GM04503 (cell line): ENCODE measurements around the gene SPATA45.

Experiments
- DNase-seq: peaks from one replicate; pipeline ENCODE4 v3.0.0-alpha.2; 2012; ENCODE audit warnings: low read depth

Gene SPATA45

DNA sequence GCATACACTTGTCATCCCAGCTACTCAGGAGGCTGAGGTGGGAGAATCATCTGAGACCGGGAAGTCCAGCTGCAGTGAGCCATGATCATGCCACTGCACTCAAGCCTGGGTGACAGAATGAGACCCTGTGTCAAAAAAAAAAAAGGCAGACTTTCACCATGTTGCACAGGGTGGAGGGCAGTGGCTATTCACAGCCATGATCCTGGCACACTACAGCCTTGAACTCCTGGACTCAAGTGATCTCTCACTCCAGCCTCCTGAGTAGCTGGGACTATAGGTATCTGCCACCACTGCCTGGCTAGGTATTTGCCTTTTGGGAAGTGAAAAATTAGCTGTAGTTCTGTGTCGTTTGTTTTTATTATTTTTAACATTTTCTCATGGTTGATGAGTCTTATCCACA, 19.1 kb downstream of the SPATA45 start:
- DNase-seq = no peak

DNA sequence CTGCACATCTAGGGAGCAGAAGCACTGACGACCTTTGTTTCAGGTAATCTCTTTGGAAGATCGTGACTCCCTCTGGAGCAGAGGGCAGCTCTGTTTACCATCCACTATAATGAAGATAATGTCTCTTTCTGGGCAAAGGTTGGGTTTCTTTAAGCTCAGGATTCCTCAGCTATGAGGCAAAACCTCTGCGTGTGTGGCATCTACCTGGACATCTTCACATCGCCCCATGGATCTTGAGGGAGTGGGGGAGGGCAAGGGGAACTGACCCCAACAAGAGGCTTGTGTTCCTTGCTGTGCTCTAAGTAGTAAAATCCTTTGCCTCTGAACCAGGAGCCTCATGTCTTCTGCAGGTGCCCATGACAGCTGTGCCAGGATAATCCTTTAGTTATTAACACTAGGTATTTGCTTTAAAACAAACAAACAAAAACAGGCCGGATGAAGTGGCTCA, 19.6 kb downstream of the SPATA45 start:
- no peak for DNase-seq

DNA sequence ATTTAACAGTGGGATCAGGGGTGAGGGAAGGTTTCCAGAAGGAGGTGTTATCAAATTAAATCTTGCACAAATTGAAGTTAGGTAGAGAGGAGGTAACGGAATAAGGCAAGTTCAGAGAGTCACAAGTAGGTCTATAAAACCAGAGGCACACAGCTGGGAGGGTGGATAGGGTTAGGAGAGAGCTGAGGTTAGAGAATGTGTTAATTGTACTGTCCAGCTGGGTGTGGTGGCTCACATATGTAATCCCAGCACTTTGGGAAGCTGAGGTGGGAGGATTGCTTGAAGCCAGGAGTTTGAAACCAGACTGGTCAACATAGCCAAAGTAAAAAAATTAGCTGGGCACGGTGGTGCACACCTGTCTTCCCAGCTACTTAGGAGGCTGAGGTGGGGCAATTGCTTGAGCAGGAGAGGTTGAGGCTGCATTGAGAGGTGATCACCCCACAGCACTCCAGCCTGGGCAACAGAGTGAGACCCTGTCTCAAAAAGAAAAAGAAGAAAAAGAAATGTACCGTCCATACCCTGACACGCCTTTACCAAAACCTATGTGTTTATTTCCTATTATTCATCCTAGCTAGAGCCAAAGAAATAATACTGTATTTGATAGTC, 20.2 kb downstream of the SPATA45 start:
- DNase-seq = no peak

DNA sequence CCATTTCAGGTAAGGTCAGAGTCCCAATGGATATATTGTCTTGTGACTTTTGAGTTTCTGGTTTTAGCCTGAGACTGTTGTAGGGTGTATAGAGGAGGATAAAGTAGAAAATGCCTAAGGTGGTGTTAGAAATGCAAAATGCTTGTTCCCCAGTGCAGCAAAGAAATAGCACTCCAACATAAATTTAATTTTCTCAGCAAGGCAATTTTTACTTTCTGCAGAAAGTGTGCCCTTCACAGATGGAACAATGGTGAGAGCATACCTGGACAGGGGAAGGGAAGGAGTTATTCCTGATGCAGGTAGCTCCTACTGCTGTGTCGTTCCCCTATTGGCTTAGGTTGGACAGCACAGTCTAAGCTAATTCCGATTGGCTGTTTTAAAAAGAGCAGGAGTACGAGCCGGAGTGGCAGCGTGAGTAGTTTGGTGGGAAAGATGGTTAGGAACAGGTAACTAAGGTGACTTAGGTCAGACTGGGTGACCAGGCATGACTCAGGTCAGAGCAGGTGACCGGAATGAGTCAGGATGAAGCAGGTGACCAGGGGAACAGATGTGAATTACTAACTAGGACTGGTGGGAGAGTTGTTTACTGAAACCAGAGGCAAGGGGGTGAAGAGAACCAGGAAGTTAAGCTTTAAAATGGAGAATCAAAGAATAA, 21.5 kb downstream of the SPATA45 start:
- no peak for DNase-seq

DNA sequence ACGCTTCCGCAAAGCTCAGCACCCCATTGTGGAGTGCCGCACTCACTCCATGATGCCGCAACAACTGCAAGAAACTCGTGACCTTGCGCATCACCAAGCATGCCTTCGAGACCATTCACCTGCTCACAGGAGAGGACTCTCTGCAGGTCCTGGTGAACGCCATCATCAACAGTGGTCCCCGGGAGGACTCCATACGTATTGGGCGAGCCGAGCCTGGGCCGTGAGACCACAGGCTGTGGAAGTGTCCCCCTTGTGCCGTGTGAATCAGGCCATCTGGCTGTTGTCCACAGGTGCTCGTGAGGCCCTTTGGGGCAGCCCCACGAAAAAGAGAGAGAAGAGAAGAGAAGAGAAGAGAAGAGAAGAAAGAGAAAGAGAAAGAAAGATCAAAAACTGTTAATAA, 23.2 kb downstream of the SPATA45 start:
- DNase-seq = no peak

DNA sequence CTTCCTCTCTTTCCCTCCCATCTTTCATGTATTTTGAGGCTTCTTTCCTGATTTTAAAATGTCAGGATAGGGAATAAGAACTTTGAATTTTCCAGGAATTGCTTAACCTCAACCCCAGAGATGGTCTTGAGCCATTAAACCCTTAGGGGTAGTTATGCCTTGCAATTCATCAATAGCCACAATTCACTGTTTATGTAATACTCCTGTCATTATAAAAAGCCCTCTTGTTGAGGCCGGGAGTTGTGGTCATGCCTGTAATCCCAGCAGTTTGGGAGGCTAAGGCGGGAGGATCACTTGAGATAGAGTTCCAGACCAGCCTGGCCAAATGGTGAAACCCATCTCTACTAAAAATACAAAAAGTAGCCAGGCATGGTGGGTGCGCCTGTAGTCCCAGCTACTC, 24.5 kb downstream of the SPATA45 start:
- no peak for DNase-seq

DNA sequence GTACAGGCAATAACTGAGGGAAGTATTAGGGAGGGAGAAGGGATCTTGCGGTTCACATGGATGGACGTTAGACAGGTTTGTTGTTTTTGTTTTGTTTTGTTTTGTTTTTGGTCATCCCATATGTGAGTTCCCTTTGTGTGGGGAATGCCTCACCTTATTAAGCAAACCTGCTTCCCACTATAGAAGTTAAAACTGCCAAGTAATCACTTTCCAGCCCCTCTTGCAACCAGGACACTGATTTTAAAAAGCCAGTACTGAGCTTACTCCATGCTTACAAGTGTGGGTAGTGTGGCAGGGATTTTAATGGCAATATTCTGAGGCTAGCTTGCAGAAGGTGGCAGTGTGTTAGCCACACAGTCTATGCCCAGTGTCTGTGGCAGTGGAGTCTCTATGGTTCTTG, 26.5 kb downstream of the SPATA45 start:
- DNase-seq = no peak

DNA sequence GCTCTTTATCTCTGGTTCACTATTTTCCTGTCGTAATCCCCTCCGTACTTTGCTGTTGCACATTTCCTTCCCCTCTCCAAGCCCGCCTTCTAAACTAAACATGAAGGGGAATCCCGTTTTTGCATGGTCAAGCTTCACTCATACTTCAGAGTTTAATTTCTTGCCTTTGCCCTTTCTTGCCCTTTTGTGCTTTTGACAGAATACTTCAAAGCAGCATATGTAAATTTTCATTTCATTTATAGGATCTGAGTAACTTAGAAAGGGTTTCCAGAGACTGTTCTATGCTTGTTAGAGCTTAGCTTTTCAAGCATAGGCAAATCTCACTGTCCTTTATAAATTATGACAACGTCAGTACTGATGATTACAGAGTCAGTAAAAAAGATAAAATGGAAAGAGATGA, 27.7 kb downstream of the SPATA45 start:
- no peak for DNase-seq

DNA sequence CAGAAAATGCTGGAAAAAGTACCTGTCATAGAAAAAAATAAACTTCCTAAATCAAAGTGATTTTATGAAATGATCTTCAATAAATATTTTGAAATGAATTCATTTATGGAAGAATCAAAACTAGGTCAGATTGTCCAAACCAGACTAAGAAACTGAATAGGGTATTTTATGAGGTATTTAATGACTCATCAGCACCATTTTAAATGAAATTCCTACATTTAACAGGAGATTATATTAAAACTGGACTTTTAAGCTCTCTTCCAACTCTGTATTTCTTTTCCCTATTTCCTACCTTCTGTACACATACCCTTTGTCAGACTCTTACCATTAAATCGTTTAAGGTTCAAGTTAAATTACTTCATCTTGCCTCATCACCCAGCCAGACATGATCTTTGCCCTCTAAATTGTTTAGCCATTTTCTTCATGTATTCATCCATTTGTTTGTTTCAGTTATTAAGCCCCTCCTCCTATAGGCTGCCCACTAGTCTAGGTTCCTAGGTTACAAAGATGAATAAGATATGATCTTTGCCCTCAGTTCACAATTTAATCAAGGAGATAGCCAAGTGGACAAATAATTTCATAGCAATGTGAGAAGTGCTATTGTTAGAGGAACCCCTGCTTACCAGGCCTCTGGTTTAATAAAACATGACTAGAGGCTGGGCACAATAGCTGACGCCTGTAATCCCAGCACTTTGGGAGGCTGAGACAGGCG, 30.7 kb downstream of the SPATA45 start:
- DNase-seq = no peak

DNA sequence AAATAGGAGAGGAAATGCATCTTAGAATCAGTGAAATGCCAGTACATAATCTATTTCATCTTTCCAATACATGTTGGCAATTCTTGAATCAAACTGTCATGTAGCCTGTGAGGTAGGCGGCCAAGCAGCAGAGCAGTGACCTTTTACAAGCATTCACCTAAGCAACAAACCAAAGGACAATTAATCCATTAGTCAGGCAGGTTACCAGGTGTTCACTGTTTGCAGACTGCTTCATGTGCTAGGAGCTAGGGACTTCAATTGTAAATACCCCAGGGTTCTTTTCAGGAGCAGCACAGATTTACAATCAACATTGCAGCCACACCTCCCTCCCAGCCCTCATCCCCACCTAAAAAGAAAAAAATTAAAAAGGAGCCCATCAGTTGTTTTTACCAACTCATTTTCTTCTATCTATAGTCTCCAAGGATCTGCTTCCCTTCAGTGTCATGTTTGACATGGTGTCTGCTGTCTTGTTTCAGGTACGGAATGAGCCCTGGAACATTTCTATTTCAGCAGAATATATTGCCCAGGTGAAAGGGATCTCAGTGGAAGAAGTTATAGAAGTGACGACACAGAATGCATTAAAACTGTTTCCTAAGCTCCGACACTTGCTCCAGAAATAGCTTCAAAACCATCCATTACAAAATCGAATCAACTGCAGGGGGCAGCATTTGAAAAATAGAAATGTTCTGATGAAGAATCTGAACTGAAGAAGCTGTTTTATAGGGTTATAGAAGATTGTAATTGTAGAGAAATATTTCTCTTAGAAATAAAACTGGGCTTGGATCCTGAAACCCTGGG, 32.7 kb downstream of the SPATA45 start:
- no peak for DNase-seq

DNA sequence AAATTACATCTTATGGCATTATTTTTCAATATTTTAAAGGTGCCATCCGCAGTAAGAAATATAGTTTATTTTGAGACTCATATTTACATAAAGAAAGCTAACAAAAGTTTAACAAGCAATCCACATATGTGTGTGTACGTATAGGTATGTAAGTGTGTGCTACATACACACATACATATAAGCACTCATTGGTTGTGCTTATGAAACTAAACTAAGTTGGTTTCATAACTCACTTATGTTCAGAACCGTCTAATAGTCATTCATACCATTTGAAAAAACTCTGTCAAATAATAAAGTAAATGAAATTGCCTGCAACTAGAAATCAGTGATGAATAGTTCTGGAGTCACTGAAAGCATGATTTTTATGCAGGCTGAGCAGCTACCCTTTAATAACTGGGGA, 41.7 kb downstream of the SPATA45 start:
- DNase-seq = no peak

DNA sequence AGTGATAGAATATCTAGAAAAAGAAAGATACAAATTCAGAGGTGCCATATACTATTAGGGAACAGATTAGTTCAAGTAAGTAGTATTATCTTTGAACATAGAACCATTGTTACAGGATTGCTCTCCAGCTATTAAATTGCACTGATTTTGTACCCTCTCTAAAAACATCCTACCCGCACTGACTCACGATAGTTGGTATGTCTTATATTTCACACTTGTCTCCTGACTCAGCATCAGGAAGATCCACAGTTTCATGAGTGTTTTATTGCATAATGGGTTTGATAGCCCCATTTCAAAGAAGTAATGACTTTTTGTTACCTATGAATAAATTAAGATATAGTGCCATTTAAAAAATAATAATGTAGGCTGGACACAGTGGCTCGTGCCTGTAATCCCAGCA, 49.8 kb downstream of the SPATA45 start:
- no peak for DNase-seq

DNA sequence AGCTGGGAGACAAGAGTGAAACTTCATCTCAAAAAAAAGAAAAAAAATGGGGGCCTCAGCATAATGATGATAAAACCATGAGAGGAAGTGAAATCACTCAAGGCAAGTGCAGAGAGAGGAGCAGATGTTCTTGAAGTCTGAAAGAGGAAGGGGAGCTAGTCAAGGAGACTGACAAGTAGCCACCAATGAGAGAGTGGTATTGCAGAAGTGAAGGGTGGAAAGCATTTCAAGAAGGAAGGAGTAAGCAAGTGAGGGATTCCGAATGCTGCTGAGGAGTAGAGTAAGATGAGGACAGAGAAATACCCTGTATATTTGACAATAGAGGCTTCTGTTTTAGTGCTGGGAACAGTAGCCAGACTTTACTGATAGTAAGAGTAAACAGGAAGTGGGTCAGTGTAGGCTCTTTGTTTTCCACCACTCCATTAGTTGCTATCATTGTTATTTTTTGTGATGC, 52.9 kb downstream of the SPATA45 start:
- DNase-seq = no peak

DNA sequence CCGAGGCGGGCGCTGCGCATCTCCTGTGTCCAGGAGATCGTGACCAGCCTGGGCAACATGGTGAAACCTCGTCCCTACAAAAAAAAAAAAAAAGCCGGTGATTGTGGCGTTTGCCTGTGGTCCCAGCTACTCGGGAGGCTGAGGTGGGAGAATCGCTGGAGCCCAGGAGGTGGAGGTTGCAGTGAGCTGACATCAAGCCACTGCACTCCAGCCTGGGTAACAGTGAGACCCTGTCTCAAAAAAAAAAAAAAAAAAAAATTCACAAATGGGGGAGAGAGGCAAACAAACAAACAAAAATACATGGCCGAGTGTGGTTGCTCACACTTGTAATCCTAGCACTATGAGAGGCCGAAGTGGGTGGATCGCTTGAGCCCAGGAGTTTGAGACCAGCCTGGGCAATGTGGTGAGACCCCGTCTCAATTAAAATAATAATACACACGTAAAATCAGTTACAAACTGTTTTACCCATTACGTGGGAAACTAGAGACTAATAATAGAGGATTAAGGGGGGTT, 55.0 kb downstream of the SPATA45 start:
- no peak for DNase-seq

DNA sequence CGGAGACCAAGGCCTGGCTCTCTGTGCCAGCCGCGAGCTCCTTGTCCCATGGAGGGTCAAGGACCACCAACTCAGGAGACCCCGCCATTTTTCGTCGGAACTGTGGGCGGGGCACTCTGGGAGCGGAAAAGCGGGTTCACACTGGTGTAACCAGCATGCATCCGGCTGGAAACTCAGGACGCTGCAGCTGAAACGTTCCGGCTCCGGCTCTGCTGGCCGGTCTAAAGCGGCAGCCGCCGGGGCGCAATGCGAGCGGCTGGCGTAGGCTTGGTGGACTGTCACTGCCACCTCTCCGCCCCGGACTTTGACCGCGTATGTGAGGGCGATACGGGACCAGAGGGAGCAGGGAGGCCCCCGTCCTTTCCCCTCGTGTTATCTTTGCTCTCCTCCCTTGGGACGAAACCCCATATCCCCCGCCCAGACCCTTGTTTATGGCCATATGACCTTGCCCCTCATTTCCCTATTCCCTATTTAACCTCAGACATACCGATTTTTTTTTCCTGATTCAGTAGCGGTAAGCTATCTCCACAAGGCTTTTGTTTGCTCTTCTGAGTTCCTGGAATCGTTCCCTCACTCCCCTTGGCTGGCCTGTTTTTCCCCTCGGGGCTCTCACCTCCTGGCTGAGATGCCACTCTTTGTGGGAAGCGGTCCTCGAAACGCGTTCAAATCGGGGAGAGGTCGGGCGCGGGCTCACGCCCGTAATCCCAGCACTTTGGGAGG, 55.6 kb downstream of the SPATA45 start, which contains the start of the genes NSL1 and TATDN3:
TSS of gene NSL1 (minus strand) at position 102 of the 720 bp plus-strand sequence. CDS start at position 88, 14 bp downstream.
TSS of gene TATDN3 (plus strand) at position 219 of the 720 bp plus-strand sequence. CDS start at position 247, 28 bp downstream.
- peak; percentile 78 for DNase-seq

DNA sequence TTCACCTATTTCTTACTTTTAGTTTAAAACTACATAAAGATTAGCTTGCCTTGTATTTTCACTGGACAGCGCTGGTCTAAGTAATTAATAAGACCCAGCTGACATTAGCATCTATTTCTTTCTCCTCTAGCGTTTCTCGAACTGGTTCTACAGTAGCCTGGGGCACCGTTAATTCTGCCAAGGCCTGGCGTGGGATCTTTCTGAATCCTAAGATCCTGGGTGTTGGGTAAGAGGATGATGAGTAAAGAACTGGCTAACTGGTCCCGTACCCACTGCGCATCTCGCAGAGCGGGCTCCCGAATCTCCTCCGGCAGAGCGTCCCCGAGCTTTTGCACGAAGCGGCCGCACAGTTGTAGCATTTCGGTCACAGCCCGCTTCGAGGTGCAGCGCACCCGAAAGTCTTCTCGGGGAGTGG, 56.2 kb downstream of the SPATA45 start:
- DNase-seq = peak; percentile 64

DNA sequence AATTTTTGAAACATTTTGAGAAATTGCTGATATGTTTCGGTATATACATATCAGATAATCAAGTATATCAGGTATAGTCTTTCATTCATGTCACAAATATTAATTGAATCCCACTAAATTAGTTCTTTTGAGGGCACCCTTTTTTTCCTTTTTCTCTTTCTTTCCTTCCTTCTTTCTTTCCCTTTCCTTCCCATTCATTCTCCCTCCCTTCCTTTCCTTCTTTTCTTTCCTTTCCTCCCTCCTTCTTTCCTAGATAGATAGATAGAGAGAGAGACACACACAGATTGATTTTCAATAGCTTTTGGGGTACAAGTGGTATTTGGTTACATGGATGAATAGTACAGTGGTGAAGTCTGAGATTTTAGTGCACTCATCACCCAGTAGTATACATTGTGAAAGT, 61.6 kb downstream of the SPATA45 start:
- no peak for DNase-seq

DNA sequence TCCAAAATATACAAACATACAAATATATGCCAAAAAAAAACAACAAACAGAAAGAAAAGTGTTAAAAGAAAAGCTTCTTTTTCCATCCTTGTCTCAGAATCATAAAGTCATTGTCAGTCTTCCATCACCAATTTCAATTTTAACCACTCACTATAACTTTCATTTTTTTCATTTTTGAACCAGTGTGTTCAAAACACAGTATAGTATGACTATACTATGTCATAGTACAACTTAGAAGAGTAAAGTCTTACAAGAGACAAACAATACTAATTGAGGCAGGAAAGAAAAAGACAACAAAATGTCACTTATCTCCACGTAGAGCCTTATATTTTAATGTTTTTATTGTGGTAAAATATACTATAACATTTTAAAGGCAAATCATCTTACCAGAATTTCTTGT, 63.5 kb downstream of the SPATA45 start:
- no peak for DNase-seq

DNA sequence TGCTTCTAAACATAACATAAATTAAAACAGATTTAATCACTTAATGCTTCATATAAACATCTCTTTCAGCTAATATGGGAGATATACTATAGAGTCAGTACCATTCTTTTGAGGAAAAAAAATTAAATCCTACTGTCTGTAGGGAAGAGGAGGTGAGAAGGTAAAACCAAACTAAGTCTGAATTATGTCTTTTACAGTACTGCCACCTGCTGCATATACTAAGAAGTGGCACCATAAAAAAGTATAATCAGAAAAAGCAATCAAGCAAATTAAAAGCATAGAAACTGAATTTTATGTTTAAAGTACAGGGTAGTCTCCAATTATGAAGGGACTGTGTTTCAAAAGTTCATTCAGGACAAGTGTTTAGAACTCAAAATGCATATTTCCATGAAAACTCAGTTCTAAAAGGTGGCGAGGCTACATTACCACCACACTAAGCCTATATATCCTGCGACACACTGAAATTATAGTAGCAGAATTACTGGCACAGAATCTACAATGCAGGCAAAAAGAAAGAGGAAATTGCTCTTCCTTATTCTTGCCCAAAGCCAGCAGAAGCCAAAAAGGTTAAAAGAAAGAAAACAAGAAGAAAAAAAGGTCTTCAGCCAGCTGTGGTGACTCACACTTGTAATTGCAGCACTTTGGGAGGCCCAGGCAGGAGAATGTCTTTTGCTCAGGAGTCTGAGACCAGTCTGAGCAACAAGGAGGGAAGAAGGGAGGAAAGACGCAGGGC, 64.9 kb downstream of the SPATA45 start:
- DNase-seq = no peak

DNA sequence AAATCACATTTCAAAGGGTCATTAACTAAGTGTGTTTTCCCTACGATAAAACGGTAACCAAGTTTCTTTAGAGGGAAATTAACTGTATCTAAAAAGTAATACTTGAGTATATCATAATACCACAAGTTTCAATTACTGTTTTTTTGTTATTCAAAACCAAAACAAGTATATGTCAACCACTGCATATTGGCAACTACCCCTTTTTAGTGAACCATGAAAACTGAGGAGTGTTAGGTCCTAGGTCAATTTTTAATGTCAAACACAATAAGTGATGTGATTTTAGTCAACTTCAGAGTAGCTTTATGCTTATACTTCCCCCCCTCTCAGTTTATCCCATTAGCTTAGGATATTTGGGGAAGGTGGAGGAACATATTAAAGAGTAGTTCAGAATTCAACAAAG, 66.2 kb downstream of the SPATA45 start:
- DNase-seq = no peak

DNA sequence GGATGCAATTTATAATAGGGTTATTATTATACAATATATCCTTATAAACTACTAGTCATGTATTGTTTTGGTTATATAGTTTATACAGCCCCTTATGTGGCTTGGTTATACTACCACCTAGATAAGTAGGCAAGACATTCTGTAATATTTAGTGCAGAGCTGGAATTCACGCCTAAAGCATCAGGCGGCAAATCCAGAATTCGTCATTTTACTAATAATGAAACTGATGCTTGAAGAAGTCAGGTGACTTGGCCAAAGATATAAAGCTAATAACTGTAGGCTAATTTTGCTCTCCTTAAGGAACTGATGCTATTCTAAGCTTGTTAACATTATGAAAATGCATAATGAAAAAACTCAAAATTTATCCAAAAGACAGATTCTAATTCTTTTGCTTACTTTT, 66.7 kb downstream of the SPATA45 start:
- no peak for DNase-seq
